Endodermal cell (in vitro differentiated cells): ENCODE data around the gene VAMP4. TPM values are rescaled to one million over a fixed set of nuclear protein-coding genes. Genes with fewer than 3 reads are reported as not detected.

ENCODE experiments used
- DNase-seq: peaks from one replicate; pipeline ENCODE4 v3.0.0-alpha.2; 2017
- H3K27ac ChIP-seq: 2 replicates; pipeline ENCODE4 v1.5.1; 2013; ENCODE audit warnings: mild to moderate bottlenecking, low read depth, low read length, moderate library complexity
- H3K27me3 ChIP-seq: 2 replicates; pipeline ENCODE4 v1.6.1; 2013; ENCODE audit warnings: mild to moderate bottlenecking, low read length, moderate library complexity; ENCODE audit not compliant: insufficient read depth, control insufficient read depth, poor library complexity, severe bottlenecking
- H3K36me3 ChIP-seq: 2 replicates; pipeline ENCODE4 v1.7.0; 2013; ENCODE audit warnings: mild to moderate bottlenecking, low read length, moderate library complexity; ENCODE audit not compliant: control insufficient read depth, insufficient read depth
- H3K4me1 ChIP-seq: one replicate; pipeline ENCODE4 v1.7.0; 2013; ENCODE audit warnings: low read length; ENCODE audit not compliant: control insufficient read depth, insufficient read depth
- H3K4me3 ChIP-seq: 2 replicates; pipeline ENCODE4 v1.5.1; 2013; ENCODE audit warnings: mild to moderate bottlenecking, low read length, moderate library complexity
- H3K9ac ChIP-seq: 2 replicates; pipeline ENCODE4 v1.6.1; 2013; ENCODE audit warnings: mild to moderate bottlenecking, low read length, moderate library complexity; ENCODE audit not compliant: poor library complexity, severe bottlenecking; ENCODE audit errors: extremely low read depth
- H3K9me3 ChIP-seq: 2 replicates; pipeline ENCODE4 v1.6.1; 2013; ENCODE audit warnings: mild to moderate bottlenecking, low read length, moderate library complexity; ENCODE audit not compliant: control insufficient read depth
- H3K27ac Mint-ChIP-seq: 2 replicates; pipeline ENCODE4 v1.8.0; 2020; ENCODE audit warnings: mixed read lengths
- H3K27me3 Mint-ChIP-seq: 2 replicates; pipeline ENCODE4 v1.8.0; 2021; ENCODE audit warnings: mild to moderate bottlenecking, mixed read lengths; ENCODE audit not compliant: insufficient read depth
- H3K36me3 Mint-ChIP-seq: 2 replicates; pipeline ENCODE4 v1.8.0; 2020; ENCODE audit warnings: low read depth, mixed read lengths
- H3K4me1 Mint-ChIP-seq: 2 replicates; pipeline ENCODE4 v1.8.0; 2020; ENCODE audit warnings: mixed read lengths
- H3K4me3 Mint-ChIP-seq: 2 replicates; pipeline ENCODE4 v1.8.0; 2020; ENCODE audit warnings: mild to moderate bottlenecking, moderate library complexity, mixed read lengths
- H3K9me3 Mint-ChIP-seq: 2 replicates; pipeline ENCODE4 v1.8.0; 2020; ENCODE audit warnings: mild to moderate bottlenecking, mixed read lengths
- CTCF ChIP-seq: fragments of 200-600 bp; sonication (generic); conservative IDR thresholded peaks from 2 replicates; pipeline ENCODE4 v1.5.0; 2021; ENCODE audit warnings: antibody characterized with exemption, mild to moderate bottlenecking
- WGBS, 2 experiments: methylation state at CpG; one replicate each; pipeline versions ENCODE4 v1.1.5 to v1.1.7; 2013; ENCODE audit warnings: missing lambda C conversion rate in 2 of 2, mixed read lengths in 1 of 2; ENCODE audit not compliant: insufficient coverage in 1 of 2, insufficient read length in 1 of 2; 5-methylcytosine and 5-hydroxymethylcytosine counted together
- total RNA-seq, 2 donors: library from RNA; stranded (reverse); fragmentation: NEBNext Ultra II Directional in 1 of 2; extraction: Animal tissue kit (Norgen Biotek cat#: 25700) in 1 of 2; gene quantifications; 2 replicates in 1 of 2; 3 replicates in 1 of 2; pipeline ENCODE4 v1.2.1, GENCODE V29; 2021

Gene VAMP4
- total RNA-seq, 2 donors from 2014 or later: 6.2 to 6.9 TPM

- peak within 1 kb of the TSS; percentile 84 for H3K9ac ChIP-seq
- H3K36me3 ChIP-seq: peaks cover 22% of the 10 kb centered on the region
- H3K4me1 ChIP-seq: peaks cover 4% of the 10 kb centered on the region
- H3K27ac ChIP-seq: peak within 1 kb of the TSS; percentile 83
- 0% methylated on average over 21 to 57 of the region's 57 CpGs for WGBS, 2 experiments
- Mint-ChIP-seq H3K36me3 (peaks cover 23% of the 10 kb centered on the region), H3K27me3 (no peaks in the 10 kb centered on the region), H3K27ac (peak within 1 kb of the TSS; percentile 100), H3K4me1 (peaks cover 15% of the 10 kb centered on the region), H3K9me3 (no peaks in the 10 kb centered on the region), H3K4me3 (peak within 1 kb of the TSS; percentile 98)
- H3K27me3 ChIP-seq: no peaks in the 10 kb centered on the region
- no peak for TF ChIP-seq CTCF
- no peaks in the 10 kb centered on the region for H3K9me3 ChIP-seq
- DNase-seq: peak; percentile 100
- H3K4me3 ChIP-seq: peak within 1 kb of the TSS; percentile 94
Observed at GRCh38 chr1:171781176-171781875, 39.5 kb upstream of the VAMP4 start, which contains the start of gene METTL13. Gene METTL13 (plus strand): TSS chr1:171781660. CDS start chr1:171781968, 308 bp downstream.

DNA sequence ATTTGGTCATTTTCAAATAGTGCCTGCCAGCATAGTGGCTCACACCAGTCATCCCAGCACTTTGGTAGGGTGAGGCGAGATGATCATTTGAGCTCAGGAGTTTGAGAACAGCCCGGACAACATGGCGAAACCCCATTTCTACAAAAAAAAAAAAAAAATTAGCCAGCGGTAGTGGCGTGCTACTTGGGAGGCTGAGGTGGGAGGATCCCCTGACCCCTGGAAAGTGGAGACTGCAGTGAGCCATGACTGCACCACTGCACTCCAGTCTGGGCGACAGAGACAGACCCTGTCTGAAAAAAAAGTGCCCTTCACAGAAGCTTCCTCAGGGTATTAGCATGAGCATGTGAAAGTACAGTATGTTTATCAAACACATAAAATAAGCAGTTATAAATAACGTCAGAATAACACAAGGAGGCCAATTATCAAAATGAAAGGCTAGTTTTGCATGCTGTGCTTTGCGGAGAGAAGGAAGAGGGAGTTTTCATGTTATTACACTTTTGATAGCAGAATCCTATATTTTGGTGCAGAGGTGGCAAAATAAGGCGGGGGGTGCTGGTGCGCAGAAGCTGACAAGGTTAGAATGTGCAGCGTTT, 38.8 kb upstream of the VAMP4 start:
- Mint-ChIP-seq H3K4me1 (peaks cover 15% of the 10 kb centered on the region), H3K27ac (peak overlapping the region; percentile 93), H3K27me3 (no peaks in the 10 kb centered on the region), H3K4me3 (peak overlapping the region; percentile 98), H3K36me3 (peaks cover 16% of the 10 kb centered on the region), H3K9me3 (no peaks in the 10 kb centered on the region)
- TF ChIP-seq CTCF: no peak
- peak overlapping the region; percentile 94 for H3K4me3 ChIP-seq
- peak overlapping the region; percentile 59 for H3K9ac ChIP-seq
- peak overlapping the region; percentile 83 for H3K27ac ChIP-seq
- 0 to 53% methylated on average over 2 to 9 of the region's 11 CpGs for WGBS, 2 experiments
- H3K36me3 ChIP-seq: peaks cover 15% of the 10 kb centered on the region
- H3K27me3 ChIP-seq: peaks cover 3% of the 10 kb centered on the region
- peaks cover 4% of the 10 kb centered on the region for H3K4me1 ChIP-seq
- H3K9me3 ChIP-seq: no peaks in the 10 kb centered on the region
- DNase-seq: no peak

DNA sequence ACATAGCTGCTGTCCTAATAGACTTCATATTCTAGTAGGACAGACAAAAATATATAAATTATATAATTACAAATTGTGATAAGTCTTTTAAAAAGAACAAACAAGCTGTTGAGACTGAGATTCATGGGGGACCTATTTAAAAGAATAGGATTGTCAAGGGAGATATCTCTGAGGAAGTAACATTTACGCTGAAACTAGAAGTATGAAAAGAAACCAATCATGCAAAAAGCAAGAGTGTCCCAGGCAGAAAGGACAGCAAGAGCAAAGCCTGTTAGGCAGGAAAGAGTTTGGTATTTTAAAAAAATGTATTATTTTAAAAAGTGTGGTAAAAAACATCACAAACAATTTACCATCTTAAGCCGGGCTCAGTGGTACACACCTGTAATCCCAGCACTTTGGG, 30.4 kb upstream of the VAMP4 start:
- no peak overlapping the region for H3K27ac ChIP-seq
- no peak for DNase-seq
- no peaks in the 10 kb centered on the region for H3K4me1 ChIP-seq
- no peak for TF ChIP-seq CTCF
- Mint-ChIP-seq H3K4me1 (no peaks in the 10 kb centered on the region), H3K36me3 (no peaks in the 10 kb centered on the region), H3K9me3 (no peaks in the 10 kb centered on the region), H3K27ac (no peak overlapping the region), H3K27me3 (no peaks in the 10 kb centered on the region), H3K4me3 (no peak overlapping the region)
- no peaks in the 10 kb centered on the region for H3K9me3 ChIP-seq
- WGBS, 2 experiments: 89 to 92% methylated on average over 2 of the region's 2 CpGs
- no peak overlapping the region for H3K4me3 ChIP-seq
- H3K9ac ChIP-seq: no peak overlapping the region
- peaks cover 4% of the 10 kb centered on the region for H3K27me3 ChIP-seq
- no peaks in the 10 kb centered on the region for H3K36me3 ChIP-seq
